IPS-NIHi11 (cell line): ENCODE results near the gene AFM.

Source experiments
- DNase-seq: peaks from one replicate; pipeline ENCODE4 v3.0.0; 2012; ENCODE audit warnings: mixed read lengths, low spot score

The AFM gene

GRCh38 chr4:73450398-73451004, 31.0 kb upstream of the AFM start:
- DNase-seq: peak; percentile 33

GRCh38 chr4:73451404-73451803, 30.1 kb upstream of the AFM start:
- peak; percentile 55 for DNase-seq

- DNase-seq: no peak
Observed at GRCh38 chr4:73451981-73452747, 29.4 kb upstream of the AFM start.

GRCh38 chr4:73452953-73453700, 28.4 kb upstream of the AFM start:
- DNase-seq: peak; percentile 43

- DNase-seq: no peak
Observed at GRCh38 chr4:73453701-73454005, 27.9 kb upstream of the AFM start.

- DNase-seq: no peak
Observed at GRCh38 chr4:73454920-73455319, 26.6 kb upstream of the AFM start.

- no peak for DNase-seq
Observed at GRCh38 chr4:73456177-73457022, 25.1 kb upstream of the AFM start.

GRCh38 chr4:73458184-73459047, 23.1 kb upstream of the AFM start:
- no peak for DNase-seq

- DNase-seq: no peak
Observed at GRCh38 chr4:73459048-73459421, 22.5 kb upstream of the AFM start.

- no peak for DNase-seq
Observed at GRCh38 chr4:73460913-73461522, 20.5 kb upstream of the AFM start.

GRCh38 chr4:73468170-73468569, 13.4 kb upstream of the AFM start:
- no peak for DNase-seq

- DNase-seq: no peak
Observed at GRCh38 chr4:73470728-73471127, 10.8 kb upstream of the AFM start.

- DNase-seq: no peak
Observed at GRCh38 chr4:73477176-73477575, 4.4 kb upstream of the AFM start.

- DNase-seq: no peak
Observed at GRCh38 chr4:73479323-73479722, 2.2 kb upstream of the AFM start.

- DNase-seq: no peak
Observed at GRCh38 chr4:73485085-73485484, 3.5 kb downstream of the AFM start.

GRCh38 chr4:73485596-73485995, 4.1 kb downstream of the AFM start:
- DNase-seq: no peak

GRCh38 chr4:73486497-73486896, 5.0 kb downstream of the AFM start:
- DNase-seq: no peak

- DNase-seq: no peak
Observed at GRCh38 chr4:73487233-73487632, 5.7 kb downstream of the AFM start.

GRCh38 chr4:73499996-73500765, 18.6 kb downstream of the AFM start:
- no peak for DNase-seq

- no peak for DNase-seq
Observed at GRCh38 chr4:73501664-73502265, 20.2 kb downstream of the AFM start.
